Smooth muscle cell (in vitro differentiated cells): ENCODE results near the gene RAMP3. TPM values are rescaled to one million over a fixed set of nuclear protein-coding genes. Genes with fewer than 3 reads are reported as not detected.

Experiments used
- DNase-seq: peaks from one replicate; lab custom pipeline; 2025; ENCODE audit not compliant: unreplicated experiment; lab: John Stamatoyannopoulos, UW
- H2AFZ ChIP-seq: fragments of 200-600 bp; sonication (generic); 2 replicates; pipeline ENCODE4 v1.6.0; 2016; ENCODE audit warnings: antibody characterized with exemption, low read depth, mild to moderate bottlenecking
- H3F3A ChIP-seq: fragments of 200-600 bp; sonication (generic); 2 replicates; pipeline ENCODE4 v1.6.0; 2017; ENCODE audit warnings: antibody characterized with exemption, low read depth
- H3K27ac ChIP-seq: fragments of 200-600 bp; sonication (generic); 2 replicates; pipeline ENCODE4 v1.5.1; 2016; ENCODE audit warnings: low read depth, mild to moderate bottlenecking
- H3K27me3 ChIP-seq: fragments of 200-600 bp; sonication (generic); 2 replicates; pipeline ENCODE4 v1.6.1; 2016; ENCODE audit warnings: low read depth, mild to moderate bottlenecking
- H3K36me3 ChIP-seq: fragments of 200-600 bp; sonication (generic); 2 replicates; pipeline ENCODE4 v1.5.1; 2016; ENCODE audit warnings: low read depth
- H3K4me1 ChIP-seq: fragments of 200-600 bp; sonication (generic); 2 replicates; pipeline ENCODE4 v1.5.1; 2016; ENCODE audit warnings: low read depth
- H3K4me2 ChIP-seq: fragments of 200-600 bp; sonication (generic); 2 replicates; pipeline ENCODE4 v1.6.0; 2016; ENCODE audit warnings: mild to moderate bottlenecking
- H3K4me3 ChIP-seq: fragments of 200-600 bp; sonication (generic); 2 replicates; pipeline ENCODE4 v1.5.1; 2016; ENCODE audit warnings: mild to moderate bottlenecking
- H3K79me2 ChIP-seq: fragments of 200-600 bp; sonication (generic); 2 replicates; pipeline ENCODE4 v1.6.0; 2016; ENCODE audit warnings: low read depth, mild to moderate bottlenecking
- H3K9ac ChIP-seq: fragments of 200-600 bp; sonication (generic); 2 replicates; pipeline ENCODE4 v1.6.0; 2016; ENCODE audit warnings: low read depth
- H3K9me3 ChIP-seq: fragments of 200-600 bp; sonication (generic); replicated peaks from 2 replicates; pipeline ENCODE4 v1.5.1; 2016; ENCODE audit warnings: low read depth
- H4K20me1 ChIP-seq: fragments of 200-600 bp; sonication (generic); 2 replicates; pipeline ENCODE4 v1.6.0; 2016; ENCODE audit warnings: low read depth
- WGBS: methylation state at CpG from one replicate; pipeline ENCODE4 v1.1.7; 2016; ENCODE audit warnings: low lambda C conversion rate; 5-methylcytosine and 5-hydroxymethylcytosine counted together
- polyA plus RNA-seq: library from polyadenylated mRNA; unstranded; fragments of >200 nt; fragmentation: Nextera tagmentation; extraction: Ambion mirVana; gene quantifications from 2 replicates; pipeline ENCODE4 v1.2.1, GENCODE V29; 2016
- total RNA-seq: library from RNA; depleted of rRNA; stranded (reverse); fragments of >200 nt; gene quantifications from 2 replicates; pipeline ENCODE4 v1.2.3, GENCODE V29; 2014
- TF ChIP-seq, protein P1 (sequence below): fragments of 200-600 bp; sonication (generic); IDR thresholded peaks from 2 replicates; pipeline ENCODE4 v1.5.1; 2017; ENCODE audit warnings: borderline replicate concordance, mild to moderate bottlenecking, antibody characterized with exemption; ENCODE audit not compliant: insufficient read depth, poor library complexity, severe bottlenecking

Gene RAMP3
- total and polyA plus RNA-seq, 2 experiments from 2014 or later: not detected

DNA sequence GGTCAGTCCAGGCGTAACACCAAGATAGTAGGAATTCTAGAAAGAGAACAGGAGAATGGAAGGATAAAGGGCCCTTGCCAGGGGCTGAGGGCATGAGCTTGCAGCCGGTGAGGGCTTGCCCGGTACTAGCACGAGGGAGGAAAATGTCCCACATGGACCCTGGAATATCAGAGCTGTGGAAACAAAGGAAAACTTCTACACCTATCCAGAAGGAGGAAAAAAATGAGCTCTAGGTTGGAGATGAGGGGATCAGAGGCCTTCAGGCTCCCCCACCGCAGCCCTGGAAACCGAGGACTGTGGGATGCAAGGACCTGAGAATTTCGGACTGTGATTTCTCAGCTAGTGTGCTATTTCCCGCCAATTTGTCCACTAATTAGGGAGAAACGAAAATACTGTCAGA lies 22.1 kb downstream of the RAMP3 start:
- Histone ChIP-seq H3K27me3 (peaks cover 19% of the 10 kb centered on the region), H3K79me2 (no peaks in the 10 kb centered on the region), H3K4me2 (no peak overlapping the region), H3K9ac (no peak overlapping the region), H2AFZ (no peak overlapping the region), H3K9me3 (no peaks in the 10 kb centered on the region), H3F3A (no peaks in the 10 kb centered on the region), H3K27ac (no peak overlapping the region), H3K36me3 (no peaks in the 10 kb centered on the region), H4K20me1 (no peaks in the 10 kb centered on the region), H3K4me1 (no peaks in the 10 kb centered on the region), H3K4me3 (no peak overlapping the region)
- TF ChIP-seq, protein P1, sequence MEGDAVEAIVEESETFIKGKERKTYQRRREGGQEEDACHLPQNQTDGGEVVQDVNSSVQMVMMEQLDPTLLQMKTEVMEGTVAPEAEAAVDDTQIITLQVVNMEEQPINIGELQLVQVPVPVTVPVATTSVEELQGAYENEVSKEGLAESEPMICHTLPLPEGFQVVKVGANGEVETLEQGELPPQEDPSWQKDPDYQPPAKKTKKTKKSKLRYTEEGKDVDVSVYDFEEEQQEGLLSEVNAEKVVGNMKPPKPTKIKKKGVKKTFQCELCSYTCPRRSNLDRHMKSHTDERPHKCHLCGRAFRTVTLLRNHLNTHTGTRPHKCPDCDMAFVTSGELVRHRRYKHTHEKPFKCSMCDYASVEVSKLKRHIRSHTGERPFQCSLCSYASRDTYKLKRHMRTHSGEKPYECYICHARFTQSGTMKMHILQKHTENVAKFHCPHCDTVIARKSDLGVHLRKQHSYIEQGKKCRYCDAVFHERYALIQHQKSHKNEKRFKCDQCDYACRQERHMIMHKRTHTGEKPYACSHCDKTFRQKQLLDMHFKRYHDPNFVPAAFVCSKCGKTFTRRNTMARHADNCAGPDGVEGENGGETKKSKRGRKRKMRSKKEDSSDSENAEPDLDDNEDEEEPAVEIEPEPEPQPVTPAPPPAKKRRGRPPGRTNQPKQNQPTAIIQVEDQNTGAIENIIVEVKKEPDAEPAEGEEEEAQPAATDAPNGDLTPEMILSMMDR: no peak
- 79% methylated on average over 9 of the region's 9 CpGs for WGBS
- DNase-seq: no peak

DNA sequence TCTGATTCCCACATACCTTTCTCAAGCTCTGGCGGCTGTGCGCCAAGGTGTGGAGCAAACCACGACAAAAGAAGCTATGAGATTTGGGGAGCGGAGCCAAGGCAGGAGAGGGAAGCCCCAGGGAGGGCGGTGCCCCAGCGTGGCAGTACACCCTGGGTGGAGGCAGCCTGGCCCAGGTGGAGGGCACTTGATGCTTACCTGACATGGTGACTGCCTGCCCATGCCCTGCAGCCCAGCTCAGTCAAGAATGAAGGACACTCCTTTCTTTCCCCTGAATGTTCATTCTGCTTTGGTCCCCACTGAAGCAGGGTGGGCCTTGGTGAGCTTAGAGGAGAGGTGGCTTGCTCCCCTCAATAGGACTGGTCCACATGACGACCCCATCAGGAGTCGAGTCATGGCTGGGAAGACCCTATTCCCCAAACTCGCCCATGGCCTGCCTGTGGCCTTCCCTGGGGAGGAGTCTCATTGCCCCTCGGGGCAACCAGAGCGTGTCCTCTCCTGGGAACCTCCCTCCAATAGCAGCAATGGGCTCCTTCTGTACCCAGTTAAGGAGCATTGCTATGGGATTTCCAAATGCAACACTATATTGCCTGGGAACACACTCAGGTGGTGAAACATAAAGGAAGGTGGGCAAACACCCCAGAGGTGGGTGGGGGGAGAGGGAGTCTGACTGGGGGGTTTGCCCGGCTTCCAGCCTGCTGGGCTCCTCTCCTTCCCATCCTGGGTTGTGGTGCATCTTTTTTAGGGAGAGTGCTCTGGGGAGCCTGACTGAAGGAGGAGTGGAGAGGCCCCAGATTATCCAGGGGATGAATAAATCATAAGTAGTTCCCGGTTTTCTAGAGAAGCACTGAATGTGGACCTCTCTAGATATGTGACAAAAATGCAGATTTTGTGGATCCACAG lies 22.7 kb downstream of the RAMP3 start:
- no peak overlapping the region for H3K27ac ChIP-seq
- H2AFZ ChIP-seq: no peak overlapping the region
- H4K20me1 ChIP-seq: no peaks in the 10 kb centered on the region
- H3K4me1 ChIP-seq: no peaks in the 10 kb centered on the region
- H3F3A ChIP-seq: no peaks in the 10 kb centered on the region
- TF ChIP-seq, protein P1: no peak
- H3K27me3 ChIP-seq: peaks cover 19% of the 10 kb centered on the region
- no peak for DNase-seq
- H3K79me2 ChIP-seq: no peaks in the 10 kb centered on the region
- no peaks in the 10 kb centered on the region for H3K9me3 ChIP-seq
- no peak overlapping the region for H3K9ac ChIP-seq
- no peak overlapping the region for H3K4me3 ChIP-seq
- no peaks in the 10 kb centered on the region for H3K36me3 ChIP-seq
- no peak overlapping the region for H3K4me2 ChIP-seq
- 89% methylated on average over 13 of the region's 13 CpGs for WGBS

DNA sequence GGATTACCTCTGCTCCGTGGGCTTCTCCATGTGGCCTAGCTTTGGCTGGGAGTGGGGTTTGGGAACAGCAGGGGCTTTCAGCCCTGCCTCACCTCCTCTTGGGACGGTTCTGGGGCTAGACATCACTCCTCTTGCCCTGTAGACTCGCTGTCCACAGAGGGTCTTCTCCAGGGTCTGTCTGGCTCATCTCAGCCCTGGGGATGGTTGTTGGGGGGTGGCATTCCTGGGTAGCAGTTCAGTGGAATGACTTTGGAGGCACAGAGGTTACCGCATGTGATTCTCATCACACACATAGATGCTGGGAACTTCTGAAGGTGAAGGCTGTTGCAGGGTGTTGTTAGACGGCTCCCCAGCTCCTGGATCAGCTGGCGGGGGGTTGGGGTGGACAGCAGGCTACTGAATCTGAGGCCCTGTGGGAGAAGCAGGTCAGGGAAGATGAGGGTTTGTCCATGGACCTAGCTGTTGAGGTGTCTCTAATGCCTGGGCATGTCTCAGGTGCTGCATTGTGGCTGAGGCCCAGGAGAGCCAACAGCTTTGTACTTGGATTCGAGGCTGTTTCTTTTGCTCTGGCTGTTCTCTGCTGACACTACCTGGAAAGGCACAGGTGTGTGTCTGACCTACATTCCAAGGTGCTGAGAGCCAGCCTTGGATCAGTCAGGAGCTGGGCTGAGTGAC lies 23.8 kb downstream of the RAMP3 start:
- Histone ChIP-seq H3F3A (no peaks in the 10 kb centered on the region), H2AFZ (no peak overlapping the region), H3K9ac (no peak overlapping the region), H3K4me2 (no peak overlapping the region), H3K79me2 (no peaks in the 10 kb centered on the region), H3K4me3 (no peak overlapping the region), H3K9me3 (no peaks in the 10 kb centered on the region), H3K36me3 (no peaks in the 10 kb centered on the region), H3K27me3 (peaks cover 19% of the 10 kb centered on the region), H3K4me1 (no peaks in the 10 kb centered on the region), H4K20me1 (no peaks in the 10 kb centered on the region), H3K27ac (no peak overlapping the region)
- no peak for DNase-seq
- 91% methylated on average over 7 of the region's 7 CpGs for WGBS
- TF ChIP-seq, protein P1: no peak
